GM03348 (cell line): ENCODE measurements around the gene MTHFD1L.
"Not testable (repeated sequence)": the region's sequence is repeated elsewhere in the genome, so short reads cannot be mapped to it uniquely, and the experiment has no call there.

Source experiments
- DNase-seq: peaks from one replicate; pipeline ENCODE4 v3.0.0; 2012; ENCODE audit warnings: low spot score

The MTHFD1L gene

GRCh38 chr6:151123641-151124040, 258.1 kb downstream of the MTHFD1L start:
- not testable (repeated sequence) for DNase-seq

GRCh38 chr6:151125242-151125641, 259.7 kb downstream of the MTHFD1L start:
- not testable (repeated sequence) for DNase-seq

GRCh38 chr6:151125651-151126416, 260.3 kb downstream of the MTHFD1L start:
- DNase-seq, result not testable (repeated sequence)

GRCh38 chr6:151126417-151126724, 260.9 kb downstream of the MTHFD1L start:
- DNase-seq, result not testable (repeated sequence)

GRCh38 chr6:151127133-151127798, 261.8 kb downstream of the MTHFD1L start:
- not testable (repeated sequence) for DNase-seq

- no peak for DNase-seq
Observed at GRCh38 chr6:151128763-151129370, 263.4 kb downstream of the MTHFD1L start.

GRCh38 chr6:151130329-151130728, 264.8 kb downstream of the MTHFD1L start:
- DNase-seq, result no peak

- no peak for DNase-seq
Observed at GRCh38 chr6:151131324-151132007, 266.0 kb downstream of the MTHFD1L start.

GRCh38 chr6:151136141-151136755, 270.7 kb downstream of the MTHFD1L start:
- DNase-seq, result no peak

- no peak for DNase-seq
Observed at GRCh38 chr6:151137542-151137941, 272.0 kb downstream of the MTHFD1L start.

GRCh38 chr6:151139524-151139923, 274.0 kb downstream of the MTHFD1L start:
- DNase-seq, result no peak

- no peak for DNase-seq
Observed at GRCh38 chr6:151140767-151141166, 275.3 kb downstream of the MTHFD1L start.

GRCh38 chr6:151141685-151142084, 276.2 kb downstream of the MTHFD1L start:
- DNase-seq, result no peak

- no peak for DNase-seq
Observed at GRCh38 chr6:151142676-151143075, 277.2 kb downstream of the MTHFD1L start.

- DNase-seq, result no peak
Observed at GRCh38 chr6:151143337-151143736, 277.8 kb downstream of the MTHFD1L start.

- DNase-seq, result no peak
Observed at GRCh38 chr6:151143806-151144205, 278.3 kb downstream of the MTHFD1L start.

GRCh38 chr6:151147118-151147832, 281.8 kb downstream of the MTHFD1L start:
- no peak for DNase-seq

- DNase-seq, result no peak
Observed at GRCh38 chr6:151148111-151148510, 282.6 kb downstream of the MTHFD1L start.

GRCh38 chr6:151149793-151150192, 284.3 kb downstream of the MTHFD1L start:
- no peak for DNase-seq
